ENCODE data around the gene PLEKHM1. TPM values are rescaled to one million over a fixed set of nuclear protein-coding genes. Genes with fewer than 3 reads are reported as not detected.

PLEKHM1 gene
- total and polyA plus RNA-seq, 11 donors = 11.1 to 48.0 (median 30.4) TPM

- TF ChIP-seq POLR2A (IDR thresholded peaks at IDR 0.05) = no peak
- WGBS, 4 donors = 70 to 82% (median 78%) methylated on average over 10 of the region's 10 CpGs
- H3K9me3 ChIP-seq = no peaks in the 10 kb centered on the region
- DNase-seq (no peak), ATAC-seq (no peak)
- peaks cover 0 to 56% (median 44%) of the 10 kb centered on the region in 9 donors for H3K36me3 ChIP-seq
- intact Hi-C loops (cut with DNase I) = no loop called here
- no peaks in the 10 kb centered on the region for H3K27me3 ChIP-seq
- H3K4me1 ChIP-seq = peaks cover 0 to 5% (median 0%) of the 10 kb centered on the region in 12 donors
- no peak overlapping the region for H3K4me3 ChIP-seq
- H3K27ac ChIP-seq = no peak overlapping the region
Measured at GRCh38 chr17:45440161-45440778, 50.3 kb downstream of the PLEKHM1 start.

- no peak for TF ChIP-seq POLR2A (IDR thresholded peaks at IDR 0.05)
- TF ChIP-seq CTCF (IDR thresholded peaks at IDR 0.05) = no peak
- no peaks in the 10 kb centered on the region for H3K9me3 ChIP-seq
- intact Hi-C loops (cut with DNase I) = no loop called here
- WGBS, 4 donors = 88 to 93% (median 91%) methylated on average over 9 to 11 of the region's 11 CpGs
- H3K4me3 ChIP-seq = no peak overlapping the region
- DNase-seq (no peak), ATAC-seq (no peak)
- no peaks in the 10 kb centered on the region for H3K27me3 ChIP-seq
- no peak overlapping the region for H3K27ac ChIP-seq
- peaks cover 0 to 53% (median 40%) of the 10 kb centered on the region in 9 donors for H3K36me3 ChIP-seq
- no peaks in the 10 kb centered on the region for H3K4me1 ChIP-seq
Measured at GRCh38 chr17:45438931-45439610, 51.5 kb downstream of the PLEKHM1 start.

- ATAC-seq (no peak), DNase-seq (no peak)
- no peak overlapping the region for H3K27ac ChIP-seq
- peaks cover 0 to 53% (median 40%) of the 10 kb centered on the region in 9 donors for H3K36me3 ChIP-seq
- H3K4me1 ChIP-seq = peaks cover 0 to 11% (median 8%) of the 10 kb centered on the region in 12 donors
- TF ChIP-seq POLR2A (IDR thresholded peaks at IDR 0.05) (no peak), CTCF (IDR thresholded peaks at IDR 0.05) (no peak)
- 86 to 90% (median 88%) methylated on average over 27 to 30 of the region's 30 CpGs for WGBS, 4 donors
- intact Hi-C loops (cut with DNase I) = no loop called here
- H3K4me3 ChIP-seq = no peak overlapping the region
- peaks cover 0 to 3% (median 0%) of the 10 kb centered on the region in 9 donors for H3K27me3 ChIP-seq
- H3K9me3 ChIP-seq = no peaks in the 10 kb centered on the region
Measured at GRCh38 chr17:45437465-45438283, 52.8 kb downstream of the PLEKHM1 start.

- no peak for DNase-seq
- Histone ChIP-seq H3K27me3 (peaks cover 0 to 7% (median 0%) of the 10 kb centered on the region in 9 donors), H3K27ac (no peak overlapping the region), H3K9me3 (no peaks in the 10 kb centered on the region), H3K4me1 (peaks cover 0 to 20% (median 9%) of the 10 kb centered on the region in 12 donors), H3K36me3 (peaks cover 0 to 51% (median 40%) of the 10 kb centered on the region in 9 donors), H3K4me3 (no peak overlapping the region)
- intact Hi-C loops (cut with DNase I) = no loop called here
- 92 to 98% (median 93%) methylated on average over 20 to 23 of the region's 23 CpGs for WGBS, 4 donors
- TF ChIP-seq CTCF (IDR thresholded peaks at IDR 0.05) (no peak), POLR2A (IDR thresholded peaks at IDR 0.05) (no peak)
- peak in 1 of 4 donors; percentile 4 for ATAC-seq
Measured at GRCh38 chr17:45436625-45437464, 53.7 kb downstream of the PLEKHM1 start.

All from heart left ventricle (tissue), 16 donors.